ENCODE results near the gene SLC8A1. TPM values are rescaled to one million over a fixed set of nuclear protein-coding genes. Genes with fewer than 3 reads are reported as not detected.

SLC8A1 gene
- total RNA-seq, 3 donors from 2014 or later: 8.2 to 14.2 (median 12.2) TPM

DNA sequence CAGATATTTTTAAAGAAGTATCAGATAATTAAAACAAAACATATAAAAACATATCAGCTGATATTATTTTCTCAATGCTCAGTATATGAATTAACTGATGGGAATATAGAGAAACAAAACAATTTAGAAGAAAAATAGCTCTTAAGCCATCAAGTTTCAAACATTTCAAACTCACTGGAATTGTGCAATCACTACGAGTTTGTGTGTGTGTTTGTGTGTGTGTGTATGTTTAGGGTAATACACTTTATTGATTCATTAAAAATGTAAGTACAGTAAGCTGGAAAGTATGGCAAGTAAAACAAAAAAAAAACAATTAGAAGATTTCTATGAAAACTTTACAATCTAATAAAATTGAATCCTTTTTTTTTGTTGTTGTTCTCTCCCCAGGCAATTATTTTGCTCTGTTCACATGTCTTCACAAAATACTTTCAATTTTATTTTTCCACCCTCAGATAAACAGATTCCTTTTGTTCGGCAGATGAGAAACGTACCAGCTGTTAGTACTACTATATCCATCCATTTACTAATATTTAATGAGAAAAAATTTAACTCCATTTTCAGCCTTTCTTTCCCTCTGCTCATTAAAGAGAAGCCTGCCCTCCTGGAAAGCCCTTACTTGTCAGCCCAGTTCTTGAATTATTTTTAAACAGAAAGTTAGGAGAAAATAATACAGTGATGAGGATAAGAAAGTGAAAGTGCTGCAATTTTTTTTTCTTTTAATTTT, 87.6 kb downstream of the SLC8A1 start:
- no peak for TF ChIP-seq POLR2A (IDR thresholded peaks at IDR 0.05)
- TF ChIP-seq CTCF (IDR thresholded peaks at IDR 0.05): no peak
- TF ChIP-seq POLR2AphosphoS5 (IDR thresholded peaks at IDR 0.05): no peak
- H3K27me3 ChIP-seq: no peaks in the 10 kb centered on the region
- no peaks in the 10 kb centered on the region for H3K4me1 ChIP-seq
- H3K27ac ChIP-seq: no peak overlapping the region
- no peaks in the 10 kb centered on the region for H3K9me3 ChIP-seq
- no peak for DNase-seq (ENCODE audit: low spot score in 2 of 2)
- no peaks in the 10 kb centered on the region for H3K36me3 ChIP-seq
- intact Hi-C loops (cut with DNase I; ENCODE audit: low total_unique reads): no loop called here
- H3K4me3 ChIP-seq: peak overlapping the region; percentile 8 to 24 (median 12)

- TF ChIP-seq CTCF (IDR thresholded peaks at IDR 0.05) (no peak), POLR2A (IDR thresholded peaks at IDR 0.05) (no peak), POLR2AphosphoS5 (IDR thresholded peaks at IDR 0.05) (no peak)
- Histone ChIP-seq H3K4me1 (no peaks in the 10 kb centered on the region), H3K9me3 (no peaks in the 10 kb centered on the region), H3K27ac (no peak overlapping the region), H3K36me3 (no peaks in the 10 kb centered on the region), H3K27me3 (no peaks in the 10 kb centered on the region), H3K4me3 (no peak overlapping the region)
- intact Hi-C loops (cut with DNase I; ENCODE audit: low total_unique reads): no loop called here
- no peak for DNase-seq (ENCODE audit: low spot score in 2 of 2)
Measured at GRCh38 chr2:40363631-40364030, 88.3 kb downstream of the SLC8A1 start.

DNA sequence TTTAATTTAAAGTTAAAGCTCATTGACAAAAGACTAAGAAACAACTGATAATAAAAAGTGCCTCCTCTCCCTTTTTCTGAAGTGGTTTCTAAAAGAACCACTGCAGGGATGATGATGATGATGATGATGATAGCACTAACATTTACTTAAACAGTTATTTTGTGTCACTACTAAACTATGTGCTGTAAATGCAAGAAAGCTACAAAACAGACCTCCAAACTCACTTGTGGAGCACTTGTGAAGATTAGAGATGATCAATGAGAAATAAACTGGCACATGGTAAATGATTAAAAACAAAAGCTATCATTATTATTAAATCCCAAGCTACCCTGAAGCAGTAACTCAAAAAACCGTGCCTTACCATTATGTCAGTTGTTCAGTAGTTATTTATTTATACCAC, 88.7 kb downstream of the SLC8A1 start:
- no peak for DNase-seq (ENCODE audit: low spot score in 2 of 2)
- intact Hi-C loops (cut with DNase I; ENCODE audit: low total_unique reads): no loop called here
- no peaks in the 10 kb centered on the region for H3K9me3 ChIP-seq
- H3K27ac ChIP-seq: no peak overlapping the region
- H3K4me3 ChIP-seq: no peak overlapping the region
- no peaks in the 10 kb centered on the region for H3K4me1 ChIP-seq
- no peaks in the 10 kb centered on the region for H3K27me3 ChIP-seq
- TF ChIP-seq POLR2A (IDR thresholded peaks at IDR 0.05) (no peak), POLR2AphosphoS5 (IDR thresholded peaks at IDR 0.05) (no peak), CTCF (IDR thresholded peaks at IDR 0.05) (no peak)
- no peaks in the 10 kb centered on the region for H3K36me3 ChIP-seq

DNA sequence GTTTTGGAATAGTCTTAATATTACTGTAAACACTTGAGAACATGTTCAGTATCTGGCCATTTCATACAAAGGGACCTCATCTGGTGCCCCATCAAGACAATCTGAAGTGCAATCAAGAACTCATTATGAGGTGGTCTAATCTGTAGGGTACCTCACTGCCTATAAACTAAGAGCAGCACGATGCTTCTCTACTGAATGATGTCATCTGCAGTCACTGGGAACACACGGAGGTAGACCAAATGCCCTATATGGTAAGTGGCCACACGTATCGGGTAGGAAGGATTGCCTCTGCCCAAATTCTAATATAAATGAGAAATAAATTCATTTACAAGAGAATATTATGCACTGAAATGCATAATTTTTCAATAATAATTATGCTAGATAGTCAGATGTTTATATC, 90.4 kb downstream of the SLC8A1 start:
- Histone ChIP-seq H3K9me3 (no peaks in the 10 kb centered on the region), H3K4me1 (no peaks in the 10 kb centered on the region), H3K36me3 (no peaks in the 10 kb centered on the region), H3K4me3 (no peak overlapping the region), H3K27me3 (no peaks in the 10 kb centered on the region), H3K27ac (no peak overlapping the region)
- TF ChIP-seq POLR2AphosphoS5 (IDR thresholded peaks at IDR 0.05) (no peak), CTCF (IDR thresholded peaks at IDR 0.05) (no peak), POLR2A (IDR thresholded peaks at IDR 0.05) (no peak)
- DNase-seq (ENCODE audit: low spot score in 2 of 2): no peak
- intact Hi-C loops (cut with DNase I; ENCODE audit: low total_unique reads): no loop called here

DNA sequence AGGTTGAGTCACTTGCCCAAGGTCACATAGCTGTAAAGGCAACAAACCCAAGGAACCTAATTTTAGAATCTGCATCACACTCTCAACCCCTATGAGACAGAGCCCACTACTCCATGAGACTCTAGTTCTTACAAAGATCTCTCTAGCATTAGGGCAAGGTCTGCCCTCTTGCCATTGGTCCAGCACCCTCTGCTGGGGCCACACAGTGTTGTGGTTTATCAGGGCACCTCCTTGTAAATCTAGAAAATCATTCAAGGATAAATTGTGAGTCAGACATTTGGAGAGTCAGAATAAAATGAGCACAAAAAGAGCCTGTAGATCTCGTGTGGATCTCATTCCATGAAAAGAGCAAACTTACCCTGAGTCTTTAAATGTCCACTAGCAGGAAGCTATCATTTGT, 91.2 kb downstream of the SLC8A1 start:
- Histone ChIP-seq H3K4me3 (no peak overlapping the region), H3K27ac (no peak overlapping the region), H3K9me3 (no peaks in the 10 kb centered on the region), H3K4me1 (no peaks in the 10 kb centered on the region), H3K27me3 (no peaks in the 10 kb centered on the region), H3K36me3 (no peaks in the 10 kb centered on the region)
- intact Hi-C loops (cut with DNase I; ENCODE audit: low total_unique reads): no loop called here
- TF ChIP-seq CTCF (IDR thresholded peaks at IDR 0.05): no peak
- no peak for TF ChIP-seq POLR2AphosphoS5 (IDR thresholded peaks at IDR 0.05)
- TF ChIP-seq POLR2A (IDR thresholded peaks at IDR 0.05): no peak
- no peak for DNase-seq (ENCODE audit: low spot score in 2 of 2)

Measured in breast epithelium (tissue), 4 donors.